Panc1 (cell line): ENCODE measurements around the gene SLC36A4. TPM values are rescaled to one million over a fixed set of nuclear protein-coding genes. Genes with fewer than 3 reads are reported as not detected.

Experiments
- ATAC-seq: fragments of 200-7000 bp; cut with Tn5 transposase; 2 replicates; pipeline ENCODE4 v1.9.1; 2020; ENCODE audit warnings: mild to moderate bottlenecking, moderate library complexity
- BruUV-seq: library from RNA; stranded (reverse); fragments of 400-500 nt; replicated peaks from 2 replicates; lab custom pipeline; 2021; lab: Mats Ljungman, UMichigan
- CTCF ChIA-PET: fragments of 300-600 bp; sonication (Branson Sonifier 250); formaldehyde crosslinking; loops from one replicate; lab custom pipeline; 2022; ENCODE audit warnings: antibody characterized with exemption; lab: Charles Lee
- POLR2A ChIA-PET: fragments of 300-600 bp; sonication (Branson Sonifier 250); formaldehyde crosslinking; loops from one replicate; lab custom pipeline; 2022; ENCODE audit warnings: antibody characterized with exemption; lab: Charles Lee
- DNase-seq: peaks from one replicate; pipeline ENCODE4 v3.0.0-alpha.2; 2010; ENCODE audit warnings: low read depth, low spot score
- H3K27ac ChIP-seq: 2 replicates; pipeline ENCODE4 v1.5.1; 2011; ENCODE audit warnings: mild to moderate bottlenecking, low read length, inconsistent platforms
- H3K27me3 ChIP-seq: fragments of 200-500 bp; sonication (Bioruptor generic); 2 replicates; pipeline ENCODE4 v1.6.0; 2014; ENCODE audit warnings: low read length, inconsistent platforms; ENCODE audit not compliant: control insufficient read depth, insufficient read depth
- H3K36me3 ChIP-seq: fragments of 200-500 bp; sonication (Bioruptor generic); 2 replicates; pipeline ENCODE4 v1.5.1; 2014; ENCODE audit warnings: inconsistent platforms, mild to moderate bottlenecking, low read length, moderate library complexity; ENCODE audit not compliant: control insufficient read depth, insufficient read depth
- H3K4me1 ChIP-seq: 2 replicates; pipeline ENCODE4 v1.5.1; 2011; ENCODE audit warnings: inconsistent platforms, mild to moderate bottlenecking, low read length, moderate library complexity; ENCODE audit not compliant: control insufficient read depth, insufficient read depth
- H3K4me3 ChIP-seq, 2 experiments: 2 replicates each; pipeline ENCODE4 v1.5.1; 2011 to 2012; ENCODE audit warnings: low read depth in 2 of 2, low read length in 2 of 2, mild to moderate bottlenecking in 2 of 2, inconsistent platforms in 1 of 2, moderate library complexity in 1 of 2
- H3K9me3 ChIP-seq: fragments of 200-500 bp; sonication (Bioruptor generic); 2 replicates; pipeline ENCODE4 v1.5.1; 2014; ENCODE audit warnings: low read depth, mild to moderate bottlenecking, inconsistent platforms, low read length, moderate library complexity; ENCODE audit not compliant: control insufficient read depth, insufficient read depth
- POLR2AphosphoS5 ChIP-seq: IDR thresholded peaks from 2 replicates; pipeline ENCODE4 v1.6.1; 2012; ENCODE audit warnings: mild to moderate bottlenecking, low read depth, low read length, moderate library complexity
- SIN3A ChIP-seq: IDR thresholded peaks from 2 replicates; pipeline ENCODE4 v1.6.1; 2012; ENCODE audit warnings: low read depth, mild to moderate bottlenecking, low read length, moderate library complexity, borderline replicate concordance; ENCODE audit not compliant: insufficient read depth
- TCF7L2 ChIP-seq: IDR thresholded peaks from 2 replicates; pipeline ENCODE4 v1.6.1; 2011; ENCODE audit warnings: mild to moderate bottlenecking, low read depth, low read length, inconsistent platforms
- in situ Hi-C: cut with HindIII; loops from 2 replicates; pipeline ENCODE4 v1.10.0; 2016; ENCODE audit warnings: low sequenced_read_pairs, low pct_unique_long_range_greater_than_20kb
- intact Hi-C: fragments of 100-400 bp; cut with micrococcal nuclease; formaldehyde crosslinking; loops from one replicate; pipeline ENCODE4 v1.10.0; 2022; ENCODE audit not compliant: unreplicated experiment
- total RNA-seq: library from RNA; stranded (reverse); gene quantifications from one replicate; pipeline ENCODE4 v1.2.1, GENCODE V29; 2021; ENCODE audit not compliant: unreplicated experiment
- TF ChIP-seq, protein P1 (sequence below): fragments of 450-650 bp; IDR thresholded peaks from 2 replicates; pipeline ENCODE4 v1.5.1; 2017; ENCODE audit warnings: mild to moderate bottlenecking
- TF ChIP-seq, protein P2 (sequence below), 2 experiments: IDR thresholded peaks; 2 replicates each; pipeline ENCODE4 v1.6.1; 2011 to 2012; ENCODE audit warnings: low read depth in 2 of 2, control low read depth in 1 of 2, low read length in 1 of 2, mild to moderate bottlenecking in 1 of 2, moderate library complexity in 1 of 2; ENCODE audit not compliant: insufficient read depth in 1 of 2

SLC36A4 gene
- total RNA-seq, 1 experiment from 2014 or later, result 30.3 TPM

DNA sequence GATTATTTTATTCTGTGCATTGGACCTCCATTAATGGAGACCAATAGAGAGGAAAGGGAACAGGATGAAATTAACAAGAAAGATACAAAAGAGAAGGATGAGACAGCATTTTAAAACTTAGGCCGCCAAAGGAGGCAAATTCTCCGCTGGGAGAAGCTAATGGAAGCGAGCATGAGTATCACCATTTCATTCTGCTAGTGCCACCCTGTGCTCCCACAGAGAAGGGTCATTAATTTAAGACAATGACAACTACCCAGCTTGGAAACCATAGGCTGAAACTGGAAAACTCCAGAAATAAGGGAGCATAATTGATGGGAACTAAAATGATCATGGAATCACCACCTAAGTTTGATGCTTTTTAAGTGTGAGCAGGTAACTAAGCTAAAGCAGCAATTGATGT, 69.2 kb downstream of the SLC36A4 start:
- ChIA-PET CTCF (no interaction called here), POLR2A (no interaction called here)
- in situ Hi-C loops (no loop called here), intact Hi-C loops (no loop called here)
- Histone ChIP-seq H3K27ac (no peak overlapping the region), H3K4me1 (no peaks in the 10 kb centered on the region), H3K4me3 (no peak overlapping the region), H3K27me3 (no peaks in the 10 kb centered on the region), H3K9me3 (no peaks in the 10 kb centered on the region), H3K36me3 (no peaks in the 10 kb centered on the region)
- no TSS peak for BruUV-seq
- no peak for DNase-seq
- ATAC-seq, result no peak
- no peak for TF ChIP-seq SIN3A
- TF ChIP-seq, protein P1, sequence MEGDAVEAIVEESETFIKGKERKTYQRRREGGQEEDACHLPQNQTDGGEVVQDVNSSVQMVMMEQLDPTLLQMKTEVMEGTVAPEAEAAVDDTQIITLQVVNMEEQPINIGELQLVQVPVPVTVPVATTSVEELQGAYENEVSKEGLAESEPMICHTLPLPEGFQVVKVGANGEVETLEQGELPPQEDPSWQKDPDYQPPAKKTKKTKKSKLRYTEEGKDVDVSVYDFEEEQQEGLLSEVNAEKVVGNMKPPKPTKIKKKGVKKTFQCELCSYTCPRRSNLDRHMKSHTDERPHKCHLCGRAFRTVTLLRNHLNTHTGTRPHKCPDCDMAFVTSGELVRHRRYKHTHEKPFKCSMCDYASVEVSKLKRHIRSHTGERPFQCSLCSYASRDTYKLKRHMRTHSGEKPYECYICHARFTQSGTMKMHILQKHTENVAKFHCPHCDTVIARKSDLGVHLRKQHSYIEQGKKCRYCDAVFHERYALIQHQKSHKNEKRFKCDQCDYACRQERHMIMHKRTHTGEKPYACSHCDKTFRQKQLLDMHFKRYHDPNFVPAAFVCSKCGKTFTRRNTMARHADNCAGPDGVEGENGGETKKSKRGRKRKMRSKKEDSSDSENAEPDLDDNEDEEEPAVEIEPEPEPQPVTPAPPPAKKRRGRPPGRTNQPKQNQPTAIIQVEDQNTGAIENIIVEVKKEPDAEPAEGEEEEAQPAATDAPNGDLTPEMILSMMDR, result peak; percentile 16; the same call in 1 of the 2 replicates

DNA sequence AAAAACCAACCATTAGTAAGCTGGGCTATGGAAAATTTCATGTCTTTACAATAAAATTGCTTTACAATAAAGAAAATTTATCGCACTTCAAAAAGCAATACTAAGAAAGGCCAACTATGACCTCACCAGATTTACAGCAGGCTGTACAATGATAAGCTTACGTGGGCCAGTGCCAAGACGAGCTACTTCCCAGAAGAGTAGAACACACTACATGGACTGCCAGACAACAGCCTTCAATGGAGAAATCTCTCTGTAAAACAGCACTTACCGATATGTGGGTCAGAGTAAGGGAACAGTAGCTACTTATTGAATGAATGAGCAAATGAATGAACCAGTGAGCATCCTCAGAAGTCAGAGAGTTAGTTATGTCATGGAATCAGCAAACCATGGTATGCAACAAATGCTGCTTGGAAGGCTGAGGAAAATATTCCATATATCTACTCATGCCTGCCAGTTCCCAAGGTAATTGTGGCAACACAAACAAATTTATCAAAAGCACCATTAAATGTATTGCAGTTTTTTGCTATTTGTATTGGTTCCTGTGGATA, 74.4 kb downstream of the SLC36A4 start:
- H3K4me1 ChIP-seq, result no peaks in the 10 kb centered on the region
- H3K27me3 ChIP-seq, result no peaks in the 10 kb centered on the region
- ChIA-PET CTCF (no interaction called here), POLR2A (no interaction called here)
- H3K27ac ChIP-seq, result no peak overlapping the region
- intact Hi-C loops (no loop called here), in situ Hi-C loops (no loop called here)
- no peaks in the 10 kb centered on the region for H3K9me3 ChIP-seq
- no peak for ATAC-seq
- TF ChIP-seq POLR2AphosphoS5 (no peak), TCF7L2 (no peak), SIN3A (no peak)
- TF ChIP-seq, protein P1, result no peak
- TF ChIP-seq, protein P2, sequence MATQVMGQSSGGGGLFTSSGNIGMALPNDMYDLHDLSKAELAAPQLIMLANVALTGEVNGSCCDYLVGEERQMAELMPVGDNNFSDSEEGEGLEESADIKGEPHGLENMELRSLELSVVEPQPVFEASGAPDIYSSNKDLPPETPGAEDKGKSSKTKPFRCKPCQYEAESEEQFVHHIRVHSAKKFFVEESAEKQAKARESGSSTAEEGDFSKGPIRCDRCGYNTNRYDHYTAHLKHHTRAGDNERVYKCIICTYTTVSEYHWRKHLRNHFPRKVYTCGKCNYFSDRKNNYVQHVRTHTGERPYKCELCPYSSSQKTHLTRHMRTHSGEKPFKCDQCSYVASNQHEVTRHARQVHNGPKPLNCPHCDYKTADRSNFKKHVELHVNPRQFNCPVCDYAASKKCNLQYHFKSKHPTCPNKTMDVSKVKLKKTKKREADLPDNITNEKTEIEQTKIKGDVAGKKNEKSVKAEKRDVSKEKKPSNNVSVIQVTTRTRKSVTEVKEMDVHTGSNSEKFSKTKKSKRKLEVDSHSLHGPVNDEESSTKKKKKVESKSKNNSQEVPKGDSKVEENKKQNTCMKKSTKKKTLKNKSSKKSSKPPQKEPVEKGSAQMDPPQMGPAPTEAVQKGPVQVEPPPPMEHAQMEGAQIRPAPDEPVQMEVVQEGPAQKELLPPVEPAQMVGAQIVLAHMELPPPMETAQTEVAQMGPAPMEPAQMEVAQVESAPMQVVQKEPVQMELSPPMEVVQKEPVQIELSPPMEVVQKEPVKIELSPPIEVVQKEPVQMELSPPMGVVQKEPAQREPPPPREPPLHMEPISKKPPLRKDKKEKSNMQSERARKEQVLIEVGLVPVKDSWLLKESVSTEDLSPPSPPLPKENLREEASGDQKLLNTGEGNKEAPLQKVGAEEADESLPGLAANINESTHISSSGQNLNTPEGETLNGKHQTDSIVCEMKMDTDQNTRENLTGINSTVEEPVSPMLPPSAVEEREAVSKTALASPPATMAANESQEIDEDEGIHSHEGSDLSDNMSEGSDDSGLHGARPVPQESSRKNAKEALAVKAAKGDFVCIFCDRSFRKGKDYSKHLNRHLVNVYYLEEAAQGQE (IDR thresholded peaks at IDR 0.05; ENCODE audit: insufficient read depth in 1 of 2, low read depth in 2 of 2, low read length in 1 of 2), result no peak
- no peak for DNase-seq
- H3K36me3 ChIP-seq, result no peaks in the 10 kb centered on the region
- no peak overlapping the region for H3K4me3 ChIP-seq
- no TSS peak for BruUV-seq
